Activated naive CD8-positive, alpha-beta T cell treated with anti-CD3 and anti-CD28 coated beads, Interleukin-2, amount 50 U/mL, for 24 hours (primary cell): ENCODE results near the gene TINAG.

Source experiments
- ATAC-seq: fragments of 150-1000 bp; cut with Tn5 transposase; one replicate; pipeline ENCODE4 v1.10.0; 2021
- DNase-seq: peaks from one replicate; pipeline ENCODE4 v3.0.0; 2021
- H3K27ac Mint-ChIP-seq: one replicate; pipeline ENCODE4 v1.8.0; 2021; ENCODE audit warnings: mild to moderate bottlenecking, mixed read lengths
- H3K27me3 Mint-ChIP-seq: one replicate; pipeline ENCODE4 v1.8.0; 2021; ENCODE audit warnings: mixed read lengths
- H3K36me3 Mint-ChIP-seq: one replicate; pipeline ENCODE4 v1.8.0; 2021; ENCODE audit warnings: low read depth, mixed read lengths
- H3K4me1 Mint-ChIP-seq: one replicate; pipeline ENCODE4 v1.8.0; 2021; ENCODE audit warnings: mixed read lengths
- H3K4me3 Mint-ChIP-seq: one replicate; pipeline ENCODE4 v1.8.0; 2021; ENCODE audit warnings: mild to moderate bottlenecking, moderate library complexity, mixed read lengths
- H3K9me3 Mint-ChIP-seq: one replicate; pipeline ENCODE4 v1.8.0; 2021; ENCODE audit warnings: mixed read lengths

Gene TINAG

GRCh38 chr6:54308289-54308985 is at the start of gene TINAG:
Gene TINAG (plus strand): TSS chr6:54308441. CDS start chr6:54308551, 110 bp downstream.
- Mint-ChIP-seq H3K27me3 (no peaks in the 10 kb centered on the region), H3K4me1 (no peaks in the 10 kb centered on the region), H3K9me3 (peaks cover 7% of the 10 kb centered on the region), H3K36me3 (no peaks in the 10 kb centered on the region), H3K4me3 (no peak within 1 kb of the TSS), H3K27ac (no peak within 1 kb of the TSS)
- ATAC-seq (no peak), DNase-seq (no peak)

GRCh38 chr6:54260025-54260424 is 48.2 kb upstream of the TINAG start:
- no peak for ATAC-seq
- Mint-ChIP-seq H3K36me3 (no peaks in the 10 kb centered on the region), H3K4me3 (no peak overlapping the region), H3K4me1 (no peaks in the 10 kb centered on the region), H3K27ac (no peak overlapping the region), H3K9me3 (no peaks in the 10 kb centered on the region), H3K27me3 (no peaks in the 10 kb centered on the region)
- DNase-seq: no peak

- DNase-seq: no peak
- Mint-ChIP-seq H3K27me3 (no peaks in the 10 kb centered on the region), H3K4me1 (no peaks in the 10 kb centered on the region), H3K36me3 (no peaks in the 10 kb centered on the region), H3K9me3 (no peaks in the 10 kb centered on the region), H3K4me3 (no peak overlapping the region), H3K27ac (no peak overlapping the region)
- ATAC-seq: no peak
Measured at GRCh38 chr6:54262499-54262898, 45.7 kb upstream of the TINAG start.

- peaks cover 1% of the 10 kb centered on the region for H3K27me3 Mint-ChIP-seq
- no peak overlapping the region for H3K4me3 Mint-ChIP-seq
- DNase-seq (no peak), ATAC-seq (no peak)
- H3K36me3 Mint-ChIP-seq: no peaks in the 10 kb centered on the region
- no peaks in the 10 kb centered on the region for H3K9me3 Mint-ChIP-seq
- H3K4me1 Mint-ChIP-seq: no peaks in the 10 kb centered on the region
- no peak overlapping the region for H3K27ac Mint-ChIP-seq
Measured at GRCh38 chr6:54262971-54263370, 45.3 kb upstream of the TINAG start.

- no peak for ATAC-seq
- H3K9me3 Mint-ChIP-seq: no peaks in the 10 kb centered on the region
- H3K4me3 Mint-ChIP-seq: no peak overlapping the region
- H3K27me3 Mint-ChIP-seq: peaks cover 4% of the 10 kb centered on the region
- no peaks in the 10 kb centered on the region for H3K36me3 Mint-ChIP-seq
- DNase-seq: no peak
- no peaks in the 10 kb centered on the region for H3K4me1 Mint-ChIP-seq
- H3K27ac Mint-ChIP-seq: no peak overlapping the region
Measured at GRCh38 chr6:54264581-54265272, 43.5 kb upstream of the TINAG start.

GRCh38 chr6:54266400-54266923 is 41.8 kb upstream of the TINAG start:
- no peaks in the 10 kb centered on the region for H3K4me1 Mint-ChIP-seq
- H3K9me3 Mint-ChIP-seq: no peaks in the 10 kb centered on the region
- no peak for DNase-seq
- no peak for ATAC-seq
- H3K27ac Mint-ChIP-seq: no peak overlapping the region
- H3K4me3 Mint-ChIP-seq: no peak overlapping the region
- H3K36me3 Mint-ChIP-seq: no peaks in the 10 kb centered on the region
- peaks cover 6% of the 10 kb centered on the region for H3K27me3 Mint-ChIP-seq

- peaks cover 6% of the 10 kb centered on the region for H3K27me3 Mint-ChIP-seq
- no peak overlapping the region for H3K27ac Mint-ChIP-seq
- ATAC-seq (no peak), DNase-seq (no peak)
- no peaks in the 10 kb centered on the region for H3K36me3 Mint-ChIP-seq
- no peaks in the 10 kb centered on the region for H3K9me3 Mint-ChIP-seq
- H3K4me3 Mint-ChIP-seq: no peak overlapping the region
- no peaks in the 10 kb centered on the region for H3K4me1 Mint-ChIP-seq
Measured at GRCh38 chr6:54267798-54268197, 40.4 kb upstream of the TINAG start.

- ATAC-seq: no peak
Measured at GRCh38 chr6:54273214-54273820, 34.9 kb upstream of the TINAG start.

GRCh38 chr6:54274383-54274782 is 33.9 kb upstream of the TINAG start:
- no peak for DNase-seq
- Mint-ChIP-seq H3K9me3 (peaks cover 16% of the 10 kb centered on the region), H3K27me3 (peaks cover 2% of the 10 kb centered on the region), H3K4me3 (no peak overlapping the region), H3K4me1 (no peaks in the 10 kb centered on the region), H3K36me3 (no peaks in the 10 kb centered on the region), H3K27ac (no peak overlapping the region)
- ATAC-seq: no peak

More at GRCh38 chr6:54273214-54273820, 34.9 kb upstream of the TINAG start:
- Mint-ChIP-seq H3K4me1 (no peaks in the 10 kb centered on the region), H3K4me3 (no peak overlapping the region), H3K27ac (no peak overlapping the region), H3K36me3 (no peaks in the 10 kb centered on the region), H3K9me3 (peaks cover 16% of the 10 kb centered on the region), H3K27me3 (peaks cover 5% of the 10 kb centered on the region)
- no peak for DNase-seq

- no peak for ATAC-seq
- Mint-ChIP-seq H3K4me1 (no peaks in the 10 kb centered on the region), H3K9me3 (peaks cover 10% of the 10 kb centered on the region), H3K4me3 (no peak overlapping the region), H3K27me3 (no peaks in the 10 kb centered on the region), H3K36me3 (no peaks in the 10 kb centered on the region), H3K27ac (no peak overlapping the region)
- DNase-seq: no peak
Measured at GRCh38 chr6:54282186-54282585, 26.1 kb upstream of the TINAG start.

GRCh38 chr6:54284161-54284860 is 23.9 kb upstream of the TINAG start:
- Mint-ChIP-seq H3K27me3 (no peaks in the 10 kb centered on the region), H3K4me3 (no peak overlapping the region), H3K27ac (no peak overlapping the region), H3K36me3 (no peaks in the 10 kb centered on the region), H3K9me3 (no peaks in the 10 kb centered on the region), H3K4me1 (no peaks in the 10 kb centered on the region)
- no peak for DNase-seq
- no peak for ATAC-seq

GRCh38 chr6:54285595-54285994 is 22.6 kb upstream of the TINAG start:
- H3K4me3 Mint-ChIP-seq: no peak overlapping the region
- no peaks in the 10 kb centered on the region for H3K27me3 Mint-ChIP-seq
- H3K9me3 Mint-ChIP-seq: no peaks in the 10 kb centered on the region
- no peaks in the 10 kb centered on the region for H3K4me1 Mint-ChIP-seq
- H3K27ac Mint-ChIP-seq: no peak overlapping the region
- DNase-seq (no peak), ATAC-seq (no peak)
- H3K36me3 Mint-ChIP-seq: no peaks in the 10 kb centered on the region

GRCh38 chr6:54286141-54286540 is 22.1 kb upstream of the TINAG start:
- Mint-ChIP-seq H3K36me3 (no peaks in the 10 kb centered on the region), H3K27me3 (no peaks in the 10 kb centered on the region), H3K9me3 (no peaks in the 10 kb centered on the region), H3K27ac (no peak overlapping the region), H3K4me1 (peaks cover 4% of the 10 kb centered on the region), H3K4me3 (no peak overlapping the region)
- ATAC-seq (no peak), DNase-seq (no peak)

- ATAC-seq (no peak), DNase-seq (no peak)
- Mint-ChIP-seq H3K4me1 (peaks cover 17% of the 10 kb centered on the region), H3K4me3 (no peak overlapping the region), H3K27me3 (no peaks in the 10 kb centered on the region), H3K9me3 (peaks cover 4% of the 10 kb centered on the region), H3K27ac (no peak overlapping the region), H3K36me3 (no peaks in the 10 kb centered on the region)
Measured at GRCh38 chr6:54288474-54288873, 19.8 kb upstream of the TINAG start.
